MV-4-11 (cell line): Measurements from ENCODE around the gene BEAN1.
A peak's percentile ranks its signal among the peaks of the same experiment; 100 is the strongest.
"Not testable (repeated sequence)": the region's sequence is repeated elsewhere in the genome, so short reads cannot be mapped to it uniquely, and the experiment has no call there.

Experiments
- DNase-seq: peaks from one replicate; lab custom pipeline; 2025; lab: John Stamatoyannopoulos, UW

BEAN1 gene

DNA sequence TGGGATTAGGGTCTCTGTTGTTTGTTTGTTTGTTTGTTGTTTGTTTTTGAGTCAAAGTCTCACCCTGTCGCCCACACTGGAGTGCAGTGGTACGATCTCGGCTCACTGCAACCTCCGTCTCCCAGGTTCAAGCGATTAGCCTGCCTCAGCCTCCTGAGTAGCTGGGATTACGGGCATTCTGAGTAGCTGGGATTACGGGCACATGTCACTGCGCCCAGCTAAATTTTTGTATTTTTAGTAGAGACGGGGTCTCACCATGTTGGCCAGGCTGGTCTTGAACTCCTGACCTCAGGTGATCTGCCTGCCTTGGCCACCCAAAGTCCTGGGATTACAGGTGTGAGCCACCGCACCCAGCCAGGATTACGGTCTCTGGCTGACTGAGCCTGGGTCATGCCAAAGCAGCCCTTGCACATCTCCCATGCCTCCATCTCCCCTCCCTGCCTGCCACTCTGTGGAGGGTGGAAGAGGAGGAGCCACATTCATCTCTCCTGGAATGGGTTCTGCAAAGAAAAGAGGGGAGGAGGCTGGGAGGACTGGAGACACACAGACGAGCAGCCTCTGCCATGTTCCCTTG is 59.2 kb downstream of the BEAN1 start:
- DNase-seq = no peak

DNA sequence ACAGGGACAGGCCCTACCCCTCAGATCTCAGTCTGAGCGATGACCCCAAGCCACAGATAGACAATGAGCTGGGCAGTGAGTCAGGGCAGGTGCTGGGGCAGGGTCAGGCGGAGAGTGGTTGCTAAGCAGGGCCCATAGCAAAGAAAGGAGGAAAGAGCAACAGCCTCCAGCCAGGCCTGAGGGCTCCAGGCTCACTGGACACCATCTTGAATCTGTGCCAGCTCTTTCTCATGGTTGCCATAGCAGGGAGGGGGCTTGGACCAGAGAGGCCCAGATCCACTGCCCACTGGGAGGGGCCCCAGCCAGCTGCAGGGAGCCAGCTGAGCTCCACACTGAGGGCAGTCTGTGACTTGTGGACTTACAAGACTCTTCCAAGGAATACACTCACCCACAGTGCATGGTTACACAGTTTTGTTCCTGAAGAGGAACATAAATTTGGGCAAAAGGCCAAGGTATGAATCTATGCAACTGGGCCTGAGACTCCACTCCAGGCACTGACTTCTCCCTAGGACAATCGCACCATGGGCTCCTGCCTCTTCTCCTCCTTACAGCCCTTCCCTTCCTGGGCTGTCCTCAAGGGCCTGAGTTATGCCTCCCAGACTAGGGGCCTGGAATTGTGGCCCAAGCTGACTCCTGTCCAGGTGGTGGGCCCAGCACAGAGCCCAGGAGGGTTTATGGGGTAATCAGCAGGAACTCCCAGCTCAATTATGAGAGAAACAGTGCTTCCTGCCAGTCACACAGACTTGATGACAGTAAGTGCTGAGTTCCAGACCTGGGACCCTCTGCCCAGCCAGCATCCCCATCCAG is 59.9 kb downstream of the BEAN1 start:
- DNase-seq = peak; percentile 37

DNA sequence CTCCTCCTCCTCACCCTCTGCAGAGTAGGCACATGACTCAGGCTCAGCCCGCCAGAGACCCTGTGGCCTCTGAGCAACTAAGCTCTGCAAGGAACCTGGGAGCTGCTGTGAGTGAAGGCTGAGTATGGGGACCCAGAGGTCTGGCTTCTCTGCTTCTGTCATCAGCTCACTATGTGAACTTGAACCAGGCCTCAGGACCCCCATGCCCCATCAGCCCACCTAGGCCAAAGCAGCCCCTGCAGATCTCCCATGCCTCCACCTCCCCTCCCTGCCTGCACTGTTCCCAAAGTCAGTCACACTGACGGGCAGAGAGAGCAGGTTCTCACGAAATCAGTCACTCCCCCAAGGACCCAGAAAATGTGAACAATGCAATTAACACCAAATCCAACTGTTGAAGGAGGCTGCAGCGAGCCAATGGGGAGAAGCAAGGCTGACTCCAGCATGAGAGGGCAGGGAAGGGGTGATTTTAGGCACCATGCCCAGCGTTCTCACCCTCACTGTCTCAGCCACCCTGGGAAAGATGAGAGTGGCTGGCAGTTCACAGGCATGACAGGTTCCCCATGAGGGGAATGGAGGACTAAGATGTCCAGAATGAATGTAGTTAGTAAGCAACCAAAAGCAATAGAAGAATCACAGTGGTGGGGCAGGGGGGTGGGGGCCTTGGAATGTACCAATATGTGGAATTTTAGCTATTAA is 60.6 kb downstream of the BEAN1 start:
- DNase-seq = no peak

DNA sequence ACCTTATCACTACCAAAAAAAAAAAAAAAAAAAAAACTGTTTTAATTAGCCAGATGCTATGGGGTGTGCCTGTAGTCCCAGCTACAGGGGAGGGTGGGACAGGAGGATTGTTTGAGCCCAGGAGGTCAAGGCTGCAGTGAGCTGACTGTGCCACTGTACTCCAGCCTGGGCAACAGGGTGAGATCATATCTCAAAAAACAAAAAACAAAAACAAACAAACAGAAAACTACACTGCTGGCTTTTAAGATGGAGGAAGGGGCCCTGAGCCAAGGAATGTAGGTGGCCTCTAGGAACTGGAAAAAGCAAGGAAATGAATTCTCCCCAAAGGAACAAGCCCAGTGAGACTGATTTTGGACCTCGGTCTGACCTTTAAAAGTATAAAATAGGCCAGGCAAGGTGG is 61.4 kb downstream of the BEAN1 start:
- no peak for DNase-seq

DNA sequence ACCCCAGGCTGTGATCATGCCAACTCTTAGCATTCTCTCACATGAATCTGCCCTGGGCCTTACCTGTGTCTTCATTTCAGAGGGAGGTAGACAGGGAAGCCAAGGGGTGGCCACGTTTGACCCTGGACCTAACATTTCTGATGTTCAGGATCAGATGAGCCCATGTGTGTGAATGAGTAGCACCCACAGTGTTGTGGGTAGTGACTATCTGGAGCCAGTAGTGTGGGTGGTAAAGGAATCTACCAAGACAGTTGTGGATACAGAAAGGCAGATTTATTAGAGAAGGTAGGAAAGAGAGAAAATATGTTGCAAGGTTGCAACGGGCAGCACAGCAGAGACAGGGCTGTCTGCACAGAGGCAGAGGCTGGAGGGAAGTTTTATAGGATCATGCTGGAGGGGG is 62.3 kb downstream of the BEAN1 start:
- no peak for DNase-seq

DNA sequence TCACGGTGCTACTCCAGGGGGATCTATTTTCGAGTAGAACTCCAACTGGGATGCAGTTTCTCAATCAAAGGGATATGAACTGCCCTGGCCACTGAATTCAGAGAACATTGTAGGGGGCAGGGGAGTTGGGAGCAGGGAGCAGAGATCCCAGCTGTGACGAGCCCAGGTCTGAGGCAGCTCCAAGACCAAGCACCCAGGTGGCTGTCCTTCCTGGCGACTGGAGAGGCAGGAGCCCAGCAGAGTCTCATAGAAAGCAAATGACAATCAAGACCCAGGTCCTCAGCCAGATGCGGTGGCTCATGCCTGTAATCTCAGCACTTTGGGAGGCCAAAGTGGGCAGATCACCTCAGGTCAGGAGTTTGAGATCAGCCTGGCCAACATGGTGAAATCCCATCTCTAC is 62.7 kb downstream of the BEAN1 start:
- no peak for DNase-seq

DNA sequence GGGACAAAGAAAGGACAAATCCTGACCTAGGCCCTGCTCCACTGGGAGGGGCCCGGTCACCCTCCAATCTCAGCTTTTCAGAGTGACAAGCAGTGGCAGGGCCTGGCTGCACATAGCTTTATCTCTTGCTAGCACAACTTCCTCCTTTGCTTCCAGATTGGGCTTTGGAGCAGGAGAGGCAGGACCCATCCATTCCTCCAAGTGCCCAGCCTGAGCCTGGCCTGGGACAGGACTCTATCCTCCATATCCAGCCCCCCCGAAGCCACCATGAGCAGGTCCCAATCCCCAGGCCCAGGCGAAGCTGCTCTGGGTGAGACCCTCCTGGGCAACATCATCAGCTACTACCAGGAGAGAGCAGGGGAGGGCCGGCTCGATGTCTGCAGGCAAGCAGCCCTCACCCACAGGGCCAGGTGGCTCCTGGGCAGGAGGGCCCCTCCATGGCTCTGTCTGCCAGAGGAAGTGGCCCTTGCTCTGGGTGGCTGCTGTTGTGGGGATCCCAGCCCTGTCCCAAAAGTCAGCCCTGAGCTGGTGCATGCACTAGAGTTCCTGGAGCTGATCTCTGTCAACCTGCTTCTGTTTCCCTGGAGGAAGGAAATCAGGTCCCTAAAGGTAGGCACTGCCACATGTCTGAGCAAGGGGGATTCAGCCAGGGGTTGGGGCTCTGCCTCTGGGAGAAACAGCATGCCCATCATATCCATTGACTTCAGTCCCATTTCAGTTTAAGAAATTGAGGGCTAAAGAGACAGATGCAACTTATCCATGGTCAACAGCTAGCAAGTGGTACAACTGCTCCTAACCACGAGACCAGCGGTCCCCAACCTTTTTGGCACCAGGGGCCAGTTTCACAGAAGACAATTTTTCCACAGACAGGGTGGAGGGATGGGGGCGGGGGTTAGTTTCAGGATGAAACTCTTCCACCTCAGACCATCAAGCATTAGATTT is 64.0 kb downstream of the BEAN1 start:
- no peak for DNase-seq

DNA sequence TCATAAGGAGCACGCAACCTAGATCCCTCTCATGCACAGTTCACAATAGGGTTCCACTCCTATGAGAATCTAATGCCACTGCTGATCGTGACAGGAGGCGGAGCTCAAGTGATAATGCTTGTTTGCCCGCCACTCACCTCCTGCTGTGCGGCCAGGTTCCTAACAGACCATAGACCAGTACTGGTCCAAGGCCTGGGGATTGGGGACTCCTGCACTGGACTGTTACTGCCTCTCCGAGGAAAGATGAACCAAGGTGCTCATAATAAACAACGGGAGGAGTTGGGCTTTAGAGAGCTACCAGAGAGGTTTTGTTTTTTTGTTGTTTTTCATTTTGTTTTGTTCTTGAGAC is 64.6 kb downstream of the BEAN1 start:
- DNase-seq = no peak

DNA sequence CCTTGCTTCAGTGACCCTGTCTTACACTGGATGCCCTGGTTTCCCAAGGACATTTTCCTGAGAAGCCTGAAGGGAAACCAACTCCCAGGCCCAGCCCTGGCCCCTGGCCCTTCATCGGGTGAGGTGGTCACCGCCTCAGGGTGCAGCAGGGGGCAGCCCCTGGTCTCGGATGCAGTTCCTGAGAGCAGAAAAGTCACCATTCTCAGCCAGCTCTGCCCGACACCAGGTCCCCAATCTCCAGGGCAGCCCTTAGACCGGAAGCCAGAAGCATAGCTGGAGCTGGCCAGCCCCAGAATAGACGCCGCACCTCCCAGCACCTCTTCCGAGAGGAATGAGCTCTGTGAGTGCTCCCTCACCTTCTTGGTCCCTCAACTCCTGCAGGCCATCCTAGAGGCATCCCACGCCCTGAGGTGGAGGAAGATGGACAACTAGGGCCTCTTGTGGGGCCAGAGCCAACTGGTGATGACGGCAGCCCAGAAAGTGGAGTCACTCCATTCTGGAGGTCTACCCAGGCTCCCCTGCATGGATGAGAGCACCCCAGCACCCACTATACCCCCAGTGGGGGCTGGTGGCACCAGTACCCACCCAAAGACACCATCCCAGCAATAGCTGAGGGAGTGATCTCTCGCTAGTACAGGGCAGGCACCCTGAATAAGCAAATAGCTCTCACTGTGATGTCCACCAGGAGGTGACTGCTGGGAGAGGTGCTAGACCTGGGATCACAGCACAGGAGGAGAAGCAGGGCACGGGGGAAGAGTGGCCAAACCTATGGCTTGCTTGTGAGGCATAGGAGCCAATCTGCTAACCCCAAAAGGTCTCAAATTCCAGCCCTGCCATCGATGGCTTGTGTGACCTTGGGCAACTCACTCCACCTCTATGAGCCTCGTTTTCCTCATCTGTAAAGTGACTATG is 66.7 kb downstream of the BEAN1 start:
- DNase-seq = no peak

DNA sequence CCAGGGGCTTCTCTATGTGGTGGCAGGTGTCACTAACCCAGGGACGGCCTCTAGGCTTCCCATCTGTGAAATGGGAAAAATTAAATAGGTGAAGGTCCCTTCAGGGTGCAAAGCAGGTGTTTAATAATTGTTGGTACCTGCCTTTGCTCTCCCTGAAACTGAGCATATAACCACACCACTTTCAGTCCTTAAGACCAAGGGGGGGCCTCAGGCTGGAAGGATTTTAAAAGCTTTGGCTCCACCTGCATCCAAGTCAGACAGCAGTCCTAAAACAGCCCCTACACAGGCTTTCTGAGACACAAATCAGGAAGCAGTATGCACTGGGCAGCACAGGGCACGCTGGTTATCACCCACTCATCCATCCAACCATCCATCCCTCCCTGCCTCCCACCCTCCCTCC is 67.8 kb downstream of the BEAN1 start:
- DNase-seq = no peak

DNA sequence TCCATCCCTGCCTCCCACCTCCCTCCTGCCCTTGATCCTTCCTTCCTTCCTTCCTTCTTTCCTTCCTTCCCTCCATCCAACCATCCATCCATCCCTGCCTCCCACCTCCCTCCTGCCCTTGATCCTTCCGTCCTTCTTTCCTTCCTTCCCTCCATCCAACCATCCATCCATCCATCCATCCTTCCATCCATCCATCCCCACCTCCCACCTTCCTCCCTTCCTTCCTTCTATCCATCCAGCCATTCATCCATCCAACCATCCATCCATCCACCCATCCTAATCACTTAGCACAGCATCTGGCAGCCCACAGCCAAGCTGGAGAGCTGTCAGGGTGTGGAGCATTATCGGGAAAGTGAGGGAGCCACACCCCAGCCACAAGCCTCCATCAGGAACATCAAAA is 68.3 kb downstream of the BEAN1 start:
- no peak for DNase-seq

DNA sequence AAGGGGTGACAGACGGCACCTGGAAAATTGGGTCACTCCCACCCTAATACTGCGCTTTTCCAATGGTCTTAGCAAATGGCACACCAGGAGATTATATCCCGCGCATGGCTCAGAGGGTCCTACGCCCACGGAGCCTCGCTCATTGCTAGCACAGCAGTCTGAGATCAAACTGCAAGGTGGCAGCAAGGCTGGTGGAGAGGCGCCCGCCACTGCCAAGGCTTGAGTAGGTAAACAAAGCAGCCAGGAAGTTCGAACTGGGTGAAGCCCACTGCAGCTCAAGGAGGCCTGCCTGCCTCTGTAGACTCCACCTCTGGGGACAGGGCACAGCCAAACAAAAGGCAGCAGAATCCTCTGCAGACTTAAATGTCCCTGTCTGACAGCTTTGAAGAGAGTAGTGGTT is 69.1 kb downstream of the BEAN1 start:
- not testable (repeated sequence) for DNase-seq

DNA sequence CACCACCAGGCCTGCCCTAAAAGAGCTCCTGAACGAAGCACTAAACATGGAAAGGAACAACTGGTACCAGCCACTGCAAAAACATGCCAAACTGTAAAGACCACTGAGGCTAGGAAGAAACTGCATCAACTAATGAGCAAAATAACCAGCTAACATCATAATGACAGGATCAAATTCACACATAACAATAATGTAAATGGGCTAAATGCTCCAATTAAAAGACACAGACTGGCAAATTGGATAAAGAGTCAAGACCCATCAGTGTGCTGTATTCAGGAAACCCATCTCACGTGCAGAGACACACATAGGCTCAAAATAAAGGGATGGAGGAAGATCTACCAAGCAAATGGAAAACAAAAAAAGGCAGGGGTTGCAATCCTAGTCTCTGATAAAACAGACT is 70.8 kb downstream of the BEAN1 start:
- not testable (repeated sequence) for DNase-seq

DNA sequence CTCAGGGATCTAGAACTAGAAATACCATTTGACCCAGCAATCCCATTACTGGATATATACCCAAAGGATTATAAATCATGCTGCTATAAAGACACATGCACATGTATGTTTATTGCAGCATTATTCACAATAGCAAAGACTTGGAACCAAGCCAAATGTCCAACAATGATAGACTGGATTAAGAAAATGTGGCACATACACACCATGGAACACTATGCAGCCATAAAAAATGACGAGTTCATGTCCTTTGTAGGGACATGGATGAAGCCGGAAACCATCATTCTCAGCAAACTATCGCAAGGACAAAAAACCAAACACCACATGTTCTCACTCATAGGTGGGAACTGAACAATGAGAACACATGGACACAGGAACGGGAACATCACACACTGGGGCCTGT is 74.5 kb downstream of the BEAN1 start:
- DNase-seq = not testable (repeated sequence)

DNA sequence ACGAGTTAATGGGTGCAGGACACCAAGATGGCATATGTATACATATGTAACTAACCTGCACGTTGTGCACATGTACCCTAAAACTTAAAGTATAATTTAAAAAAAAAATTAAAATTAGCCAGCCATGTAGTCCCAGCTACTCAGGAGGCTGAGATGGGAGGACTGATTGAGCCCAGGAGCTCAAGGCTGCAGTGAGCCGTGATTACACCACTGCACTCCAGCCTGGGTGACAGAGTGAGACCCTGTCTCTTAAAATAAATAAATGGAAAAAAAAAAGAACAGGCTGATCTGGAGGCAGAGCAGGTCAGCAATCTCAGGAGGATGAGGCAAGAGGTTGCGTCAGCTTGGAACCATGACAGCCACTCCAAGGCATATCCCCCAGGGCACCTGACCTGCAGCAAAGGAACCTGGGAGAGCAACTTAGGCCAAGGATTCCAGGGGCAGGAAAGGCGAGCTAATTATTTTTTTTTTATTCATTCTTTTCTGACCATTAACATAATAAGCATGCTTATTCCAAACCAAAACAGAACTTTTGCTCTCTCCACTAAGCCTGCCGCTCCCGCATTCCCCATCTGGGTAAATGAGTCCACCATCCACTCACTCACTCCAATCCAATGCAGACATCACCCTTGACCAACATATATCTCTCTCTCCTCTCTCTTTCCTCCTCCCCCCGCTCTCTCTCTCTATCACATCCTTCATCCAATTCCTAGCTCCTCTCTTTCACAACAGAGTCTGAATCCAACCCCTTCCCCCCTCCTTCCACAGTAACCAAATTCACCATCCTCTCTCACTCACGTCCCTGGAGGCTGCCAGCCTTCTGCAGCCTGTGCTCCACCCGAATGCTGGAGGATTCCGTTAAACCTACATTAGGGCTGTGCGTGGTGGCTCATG is 75.2 kb downstream of the BEAN1 start:
- no peak for DNase-seq

DNA sequence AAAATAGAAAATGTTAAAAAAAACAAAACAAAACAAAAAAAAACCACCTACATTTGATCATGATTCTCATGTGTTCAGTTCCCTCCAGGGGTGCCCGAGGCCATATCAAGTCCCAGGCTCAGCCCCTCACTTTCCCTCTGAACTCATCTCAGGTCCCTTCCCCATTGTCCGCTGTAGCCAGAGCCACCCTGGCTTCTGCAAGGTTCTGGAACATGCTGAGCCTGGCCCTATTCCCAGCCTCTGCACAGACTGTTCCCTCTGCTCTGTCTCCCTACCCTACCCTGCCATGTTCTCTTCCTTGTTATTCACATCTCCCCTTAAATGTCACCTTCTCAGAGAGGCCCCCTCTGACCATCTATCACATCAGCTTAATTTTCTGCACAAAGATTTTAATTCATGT is 75.9 kb downstream of the BEAN1 start:
- DNase-seq = no peak

DNA sequence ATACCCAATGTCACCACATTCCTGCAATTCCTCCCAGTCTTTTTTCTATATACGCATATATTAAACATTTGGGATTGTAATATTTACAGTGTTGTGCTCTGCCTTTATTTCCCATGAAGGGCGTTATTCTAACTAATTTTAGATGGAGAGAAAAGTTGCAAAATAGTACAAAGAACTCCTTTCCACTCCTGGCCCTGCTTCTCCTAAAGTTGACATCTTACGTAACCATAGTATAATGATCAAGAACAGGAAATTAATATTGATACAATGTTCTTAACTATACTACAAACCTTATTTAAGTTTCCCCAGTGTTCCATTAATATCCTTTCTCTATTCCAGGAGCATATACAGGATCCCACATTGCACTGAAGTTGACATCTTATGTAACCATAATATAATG is 76.5 kb downstream of the BEAN1 start:
- no peak for DNase-seq

DNA sequence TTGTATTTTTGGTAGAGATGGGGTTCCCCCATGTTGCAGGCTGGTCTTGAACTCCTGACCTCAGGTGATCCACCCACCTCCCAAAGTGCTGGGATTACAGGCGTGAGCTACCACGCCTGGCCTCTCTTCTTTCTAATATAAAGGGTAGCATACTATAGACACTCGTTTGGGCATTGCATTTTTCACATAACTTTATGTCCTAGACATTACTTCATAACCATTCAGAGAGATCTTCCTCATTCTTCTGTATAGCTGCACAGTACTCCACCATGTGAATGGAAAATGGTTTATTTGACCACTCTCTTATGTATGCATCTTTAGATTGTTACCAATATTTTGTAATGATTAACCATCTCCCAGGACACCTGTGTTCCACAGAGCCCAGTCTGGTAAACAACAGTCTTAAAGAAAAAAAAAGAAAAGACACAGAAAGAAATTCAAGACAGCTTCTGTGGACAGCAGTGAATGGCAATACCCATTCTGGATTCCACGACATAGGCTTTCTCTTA is 80.7 kb downstream of the BEAN1 start:
- no peak for DNase-seq

DNA sequence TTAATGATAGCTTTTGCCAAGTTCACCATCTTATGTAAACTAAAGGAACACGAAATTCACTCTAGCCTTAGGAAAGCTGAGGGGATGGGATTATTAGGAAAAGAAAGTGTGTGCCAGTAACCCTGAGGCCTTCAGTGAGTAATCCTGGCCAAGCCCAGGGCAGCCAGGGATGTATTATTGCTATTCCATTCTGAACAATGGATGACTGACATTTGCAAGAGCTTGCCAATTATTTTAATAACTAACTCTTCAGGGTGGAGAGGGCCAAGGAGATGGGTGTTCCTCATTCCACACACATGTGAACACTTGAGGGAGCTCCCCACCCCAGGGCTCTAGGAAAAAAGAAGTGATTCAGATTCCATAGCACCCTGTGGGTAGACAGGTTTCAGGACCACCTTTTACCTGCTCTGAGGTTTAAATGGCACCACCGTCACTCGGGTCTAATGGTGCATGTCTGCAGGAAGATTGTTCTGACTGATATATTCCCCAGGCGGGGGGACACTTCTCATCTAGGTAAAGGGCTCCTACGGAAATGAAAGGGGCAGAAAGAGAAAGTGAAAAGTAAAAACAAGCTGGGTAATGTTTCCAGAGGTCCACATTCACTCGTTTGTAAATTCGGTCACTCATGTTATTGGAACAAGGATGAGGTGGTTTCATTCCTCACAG is 81.3 kb downstream of the BEAN1 start:
- DNase-seq = no peak
